ENCODE measurements around the gene ZNF280B. TPM values are rescaled to one million over a fixed set of nuclear protein-coding genes. Genes with fewer than 3 reads are reported as not detected.
A peak's percentile ranks its signal among the peaks of the same experiment; 100 is the strongest.

ZNF280B gene
- total RNA-seq, 1 donor from 2014 or later, result 7.3 TPM

DNA sequence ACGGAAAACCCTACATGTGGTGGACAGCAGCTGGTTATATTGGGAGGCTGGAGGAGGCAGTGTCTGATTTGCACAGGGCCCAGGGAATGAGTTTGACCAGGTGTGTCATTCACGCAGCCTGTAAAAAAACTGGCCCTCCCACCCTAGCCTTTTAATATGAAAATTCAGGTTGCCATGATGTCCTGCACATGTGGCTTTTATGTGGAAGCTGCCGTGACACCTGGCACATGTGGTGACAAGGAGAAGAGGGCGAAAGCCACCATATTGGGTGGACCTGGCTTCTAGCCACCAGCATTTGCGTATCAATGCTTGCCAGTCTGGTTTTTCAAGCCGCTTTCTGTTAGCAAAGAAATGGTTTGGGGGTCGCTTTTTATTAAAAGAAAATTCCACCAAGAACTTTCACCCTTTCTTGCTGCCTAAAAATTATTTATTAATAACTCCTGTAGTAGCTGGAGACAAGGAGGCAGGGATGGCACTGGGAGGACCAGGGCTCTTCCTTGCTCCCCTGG, 43.4 kb downstream of the ZNF280B start:
- Mint-ChIP-seq H3K4me3 (no peak overlapping the region), H3K9me3 (peaks cover 12% of the 10 kb centered on the region), H3K27me3 (ENCODE audit: low read depth) (peaks cover 71% of the 10 kb centered on the region), H3K36me3 (ENCODE audit: low read depth) (peaks cover 4% of the 10 kb centered on the region), H3K4me1 (no peaks in the 10 kb centered on the region), H3K27ac (ENCODE audit: unreplicated experiment) (no peak overlapping the region)
- no peak for TF ChIP-seq CTCF (conservative IDR thresholded peaks at IDR 0.05)
- DNase-seq (ENCODE audit: low read depth, low spot score), result no peak

DNA sequence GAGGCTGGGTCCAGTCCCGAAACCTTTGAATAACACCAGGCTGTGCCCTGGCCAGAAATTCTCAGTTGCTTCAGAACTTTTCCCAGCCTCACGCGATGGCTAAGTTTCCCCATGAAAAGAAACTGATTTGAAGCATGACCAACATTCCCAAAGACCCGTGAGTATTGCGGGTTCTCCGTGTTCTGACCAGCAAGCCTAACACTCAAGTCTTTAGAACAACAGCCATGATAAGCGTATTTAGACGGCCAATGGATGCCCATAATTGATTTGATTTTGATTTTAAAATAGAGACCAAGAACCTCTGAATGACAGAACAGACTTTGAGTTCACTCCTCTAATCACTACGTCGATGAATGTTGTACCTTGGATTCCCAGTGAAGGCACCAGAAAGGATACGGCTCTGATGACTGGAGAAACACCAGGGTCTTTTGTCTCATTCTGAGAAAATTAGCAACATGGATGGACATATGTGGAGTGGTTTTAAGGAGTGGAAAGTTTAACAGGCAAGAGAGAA, 43.9 kb downstream of the ZNF280B start:
- no peaks in the 10 kb centered on the region for H3K4me1 Mint-ChIP-seq
- no peak for DNase-seq (ENCODE audit: low read depth, low spot score)
- peaks cover 10% of the 10 kb centered on the region for H3K9me3 Mint-ChIP-seq
- no peak overlapping the region for H3K4me3 Mint-ChIP-seq
- no peak for TF ChIP-seq CTCF (conservative IDR thresholded peaks at IDR 0.05)
- peaks cover 75% of the 10 kb centered on the region for H3K27me3 Mint-ChIP-seq (ENCODE audit: low read depth)
- no peak overlapping the region for H3K27ac Mint-ChIP-seq (ENCODE audit: unreplicated experiment)
- H3K36me3 Mint-ChIP-seq (ENCODE audit: low read depth), result peaks cover 4% of the 10 kb centered on the region

- H3K4me3 Mint-ChIP-seq, result no peak overlapping the region
- DNase-seq (ENCODE audit: low read depth, low spot score), result peak; percentile 72
- H3K9me3 Mint-ChIP-seq, result peaks cover 10% of the 10 kb centered on the region
- H3K36me3 Mint-ChIP-seq (ENCODE audit: low read depth), result peaks cover 4% of the 10 kb centered on the region
- H3K27ac Mint-ChIP-seq (ENCODE audit: unreplicated experiment), result no peak overlapping the region
- peaks cover 76% of the 10 kb centered on the region for H3K27me3 Mint-ChIP-seq (ENCODE audit: low read depth)
- H3K4me1 Mint-ChIP-seq, result no peaks in the 10 kb centered on the region
- TF ChIP-seq CTCF (conservative IDR thresholded peaks at IDR 0.05), result peak; percentile 87
Observed at GRCh38 chr22:22463855-22464540, 44.5 kb downstream of the ZNF280B start.

DNA sequence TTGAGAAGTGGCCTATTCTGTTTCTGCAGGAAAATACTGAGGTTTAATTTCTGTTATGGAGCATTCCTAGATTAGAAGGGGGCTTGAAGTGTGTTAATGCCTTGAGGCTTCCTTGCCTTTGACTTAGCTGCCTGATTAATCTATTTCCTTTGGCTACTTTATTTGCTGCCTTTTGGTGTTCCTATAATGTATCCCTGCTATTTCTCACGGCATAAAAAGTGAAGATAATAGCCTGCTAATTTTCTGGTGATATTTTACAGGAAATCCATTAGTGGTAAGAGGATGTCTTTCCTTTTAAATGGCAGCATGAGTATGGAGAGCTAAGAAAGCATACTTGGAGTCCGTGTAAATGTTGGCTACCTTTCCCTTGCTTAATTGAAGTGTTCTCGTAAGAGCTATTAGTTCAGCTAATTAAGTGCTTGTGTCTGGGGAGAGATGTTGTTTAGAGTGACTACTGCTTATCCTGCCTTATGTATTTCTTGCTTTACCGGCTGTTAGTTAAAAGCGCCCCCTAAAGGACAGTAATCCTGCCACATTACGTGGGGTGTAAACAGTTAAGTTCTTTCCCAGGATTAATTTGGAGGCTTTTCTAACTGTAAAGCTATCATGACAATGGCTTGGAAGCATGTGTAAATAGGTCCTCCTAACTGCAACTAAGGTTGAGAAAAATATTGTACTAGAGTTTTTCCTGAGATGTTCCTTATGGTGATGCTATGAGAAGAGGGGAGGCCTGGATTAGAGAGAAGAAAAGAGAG, 45.6 kb downstream of the ZNF280B start:
- H3K4me1 Mint-ChIP-seq, result no peaks in the 10 kb centered on the region
- H3K27me3 Mint-ChIP-seq (ENCODE audit: low read depth), result peaks cover 81% of the 10 kb centered on the region
- TF ChIP-seq CTCF (conservative IDR thresholded peaks at IDR 0.05), result peak; percentile 24
- H3K9me3 Mint-ChIP-seq, result peaks cover 17% of the 10 kb centered on the region
- no peaks in the 10 kb centered on the region for H3K36me3 Mint-ChIP-seq (ENCODE audit: low read depth)
- no peak overlapping the region for H3K27ac Mint-ChIP-seq (ENCODE audit: unreplicated experiment)
- DNase-seq (ENCODE audit: low read depth, low spot score), result no peak
- H3K4me3 Mint-ChIP-seq, result no peak overlapping the region

- Mint-ChIP-seq H3K36me3 (ENCODE audit: low read depth) (no peaks in the 10 kb centered on the region), H3K27me3 (ENCODE audit: low read depth) (peaks cover 86% of the 10 kb centered on the region)
- DNase-seq (ENCODE audit: low read depth, low spot score), result no peak
Observed at GRCh38 chr22:22461583-22461982, 47.0 kb downstream of the ZNF280B start.

More at GRCh38 chr22:22461583-22461982, 47.0 kb downstream of the ZNF280B start:
- Mint-ChIP-seq H3K9me3 (peaks cover 17% of the 10 kb centered on the region), H3K27ac (ENCODE audit: unreplicated experiment) (no peak overlapping the region), H3K4me3 (no peak overlapping the region), H3K4me1 (no peaks in the 10 kb centered on the region)
- no peak for TF ChIP-seq CTCF (conservative IDR thresholded peaks at IDR 0.05)

All from neural crest cell (in vitro differentiated cells).